H1 (cell line): Measurements from ENCODE around the gene XRRA1. TPM values are rescaled to one million over a fixed set of nuclear protein-coding genes. Genes with fewer than 3 reads are reported as not detected.

ENCODE experiments used
- polyA plus RNA-seq, 7 experiments: library from polyadenylated mRNA; depleted of rRNA in 3 of 7; stranded (reverse) in 5 of 7; unstranded in 2 of 7; fragments of >200 nt in 5 of 7; fragments of 200-250 nt in 2 of 7; gene quantifications; 1 replicate in 5 of 7; 2 replicates in 1 of 7; 4 replicates in 1 of 7; pipeline versions ENCODE4 v1.2.1 to v1.2.3, GENCODE V29; 2011 to 2013; ENCODE audit warnings: missing spikeins in 2 of 7, mixed read lengths in 2 of 7
- total RNA-seq: library from RNA; stranded (reverse); fragmentation: NEBNext Ultra II Directional; extraction: Animal tissue kit (Norgen Biotek cat#: 25700); gene quantifications from 2 replicates; pipeline ENCODE4 v1.2.1, GENCODE V29; 2021
- TF ChIP-seq, protein P1 (sequence below): IDR thresholded peaks from 2 replicates; pipeline ENCODE4 v1.6.1; 2011; ENCODE audit warnings: low read depth, mild to moderate bottlenecking, low read length; ENCODE audit not compliant: insufficient read depth

The XRRA1 gene
- total and polyA plus RNA-seq, 2 of the 8 experiments (the other 6 are each of a cell fraction or from before 2014, with no cell fraction given) = 2.1 to 7.1 TPM

DNA sequence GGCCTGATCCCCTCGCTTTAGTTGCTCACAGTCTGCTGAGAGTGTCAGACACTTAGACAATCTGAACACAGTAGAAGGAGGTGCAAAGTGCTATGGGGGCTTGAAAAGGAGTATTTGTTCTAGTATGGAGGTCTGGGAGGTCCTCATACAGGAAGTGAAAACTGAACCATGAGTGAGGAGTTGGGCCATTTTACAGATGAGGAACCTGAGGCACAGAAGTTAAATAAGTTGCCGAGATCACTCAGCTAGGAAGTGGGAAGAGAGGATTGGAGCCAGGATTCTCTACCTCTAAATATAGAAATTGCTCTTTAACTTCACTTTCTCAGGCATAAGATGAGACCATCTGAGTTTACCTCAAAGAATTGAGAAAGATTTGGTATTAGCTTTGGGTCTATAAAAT, 35.8 kb upstream of the XRRA1 start (continued):
- TF ChIP-seq, protein P1, sequence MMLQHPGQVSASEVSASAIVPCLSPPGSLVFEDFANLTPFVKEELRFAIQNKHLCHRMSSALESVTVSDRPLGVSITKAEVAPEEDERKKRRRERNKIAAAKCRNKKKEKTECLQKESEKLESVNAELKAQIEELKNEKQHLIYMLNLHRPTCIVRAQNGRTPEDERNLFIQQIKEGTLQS = no peak
